HepG2 (cell line): ENCODE measurements around the gene SUPT4H1. TPM values are rescaled to one million over a fixed set of nuclear protein-coding genes. Genes with fewer than 3 reads are reported as not detected.
A peak's percentile ranks its signal among the peaks of the same experiment; 100 is the strongest.

Experiments used
- ATAC-seq: fragments of 200-7000 bp; cut with Tn5 transposase; 3 replicates; pipeline ENCODE4 v1.9.1; 2020; ENCODE audit warnings: mild to moderate bottlenecking, moderate library complexity
- BruUV-seq: library from RNA; stranded (reverse); fragments of 400-500 nt; replicated peaks from 2 replicates; lab custom pipeline; 2021; lab: Mats Ljungman, UMichigan
- CTCF ChIA-PET: fragments of 300-600 bp; formaldehyde crosslinking; extraction: SDS; loops from one replicate; lab custom pipeline; 2021; ENCODE audit warnings: low total read pairs, inconsistent platforms, low intra/inter-chr PET ratio; lab: Yijun Ruan, JAX
- POLR2A ChIA-PET: fragments of 350-600 bp; sonication (Branson Sonifier 250); formaldehyde crosslinking; loops from one replicate; lab custom pipeline; 2020; ENCODE audit warnings: antibody characterized with exemption, inconsistent platforms; lab: Yijun Ruan, JAX
- DNase-seq: peaks from one replicate; pipeline ENCODE4 v3.0.0-alpha.2; 2015; ENCODE audit warnings: low spot score
- FAIRE-seq: peaks from 3 replicates; lab custom pipeline; 2011; peaks lifted over from hg19 to GRCh38; lab: Jason Lieb, UNC
- H2AFZ ChIP-seq: one replicate; pipeline ENCODE4 v1.6.1; 2011; ENCODE audit warnings: low read length, inconsistent platforms
- H3K27ac ChIP-seq: fragments of 300-600 bp; 3 replicates; pipeline ENCODE4 v1.8.0; 2011; ENCODE audit warnings: mixed run types, mild to moderate bottlenecking, mixed read lengths, low read length, inconsistent platforms; ENCODE audit not compliant: insufficient read depth; ENCODE audit errors: extremely low read length
- H3K27me3 ChIP-seq, 2 experiments: fragments of 200-600 bp in 1 of 2; 2 replicates in 1 of 2; 3 replicates in 1 of 2; pipeline versions ENCODE4 v1.6.0 to v1.8.0; 2011; ENCODE audit warnings: low read length in 2 of 2, mild to moderate bottlenecking in 2 of 2, moderate library complexity in 2 of 2, inconsistent platforms in 1 of 2; ENCODE audit not compliant: insufficient read depth in 2 of 2, control insufficient read depth in 1 of 2
- H3K36me3 ChIP-seq, 2 experiments: fragments of 200-600 bp in 1 of 2; replicated peaks in 1 of 2; 2 replicates in 1 of 2; 3 replicates in 1 of 2; pipeline versions ENCODE4 v1.5.1 to v1.8.0; 2011; ENCODE audit warnings: low read length in 2 of 2, inconsistent platforms in 1 of 2; ENCODE audit not compliant: insufficient read depth in 2 of 2, control insufficient read depth in 1 of 2
- H3K4me1 ChIP-seq: 2 replicates; pipeline ENCODE4 v1.5.1; 2012; ENCODE audit warnings: low read length, inconsistent platforms; ENCODE audit not compliant: insufficient read depth
- H3K4me2 ChIP-seq: 2 replicates; pipeline ENCODE4 v1.6.0; 2011; ENCODE audit warnings: low read depth, low read length, inconsistent platforms
- H3K4me3 ChIP-seq, 3 experiments: fragments of 200-600 bp in 1 of 3; sonication (generic), shearing (Covaris generic) in 1 of 3; replicated peaks in 1 of 3; 2 replicates each; pipeline ENCODE4 v1.5.1; 2011 to 2016; ENCODE audit warnings: low read length in 3 of 3, inconsistent platforms in 2 of 3, low read depth in 2 of 3, mild to moderate bottlenecking in 2 of 3, control low read depth in 1 of 3, mixed read lengths in 1 of 3; ENCODE audit not compliant: insufficient read depth in 1 of 3
- H3K79me2 ChIP-seq: one replicate; pipeline ENCODE4 v1.6.1; 2011; ENCODE audit warnings: low read length, inconsistent platforms; ENCODE audit not compliant: insufficient read depth
- H3K9ac ChIP-seq: 2 replicates; pipeline ENCODE4 v1.6.0; 2011; ENCODE audit warnings: mild to moderate bottlenecking, low read depth, low read length, inconsistent platforms; ENCODE audit not compliant: insufficient read depth
- H3K9me3 ChIP-seq: 2 replicates; pipeline ENCODE4 v1.5.1; 2012; ENCODE audit warnings: mild to moderate bottlenecking, low read length
- H4K20me1 ChIP-seq: 2 replicates; pipeline ENCODE4 v1.6.0; 2011; ENCODE audit warnings: inconsistent platforms, mild to moderate bottlenecking, low read length, moderate library complexity; ENCODE audit not compliant: insufficient read depth
- AGO2 ChIP-seq: fragments of 200-400 bp; formaldehyde crosslinking; optimal IDR thresholded peaks from 2 replicates; pipeline ENCODE3; 2017; ENCODE audit warnings: mild to moderate bottlenecking, low read depth, low read length, moderate library complexity
- BRD4 ChIP-seq: sonication (generic); formaldehyde crosslinking; IDR thresholded peaks from 2 replicates; pipeline ENCODE4 v1.4.0; 2020; ENCODE audit warnings: missing genetic modification reagents
- EP300 ChIP-seq, 3 experiments: sonication (generic) in 1 of 3; formaldehyde crosslinking in 1 of 3; IDR thresholded peaks; 2 replicates each; pipeline versions ENCODE4 v1.5.1 to v1.6.1; 2011 to 2020; ENCODE audit warnings: low read depth in 2 of 3, low read length in 2 of 3, borderline replicate concordance in 1 of 3, improper control_type of control experiment in 1 of 3, mild to moderate bottlenecking in 1 of 3, missing genetic modification reagents in 1 of 3, moderate library complexity in 1 of 3
- NBN ChIP-seq: fragments of 450-650 bp; conservative IDR thresholded peaks from 2 replicates; pipeline ENCODE4 v1.6.1; 2017
- NFIB ChIP-seq: sonication (generic); formaldehyde crosslinking; IDR thresholded peaks from 2 replicates; pipeline ENCODE4 v1.9.0; 2021; ENCODE audit warnings: missing genetic modification reagents, mild to moderate bottlenecking, borderline replicate concordance
- NFKB2 ChIP-seq: sonication (generic); formaldehyde crosslinking; IDR thresholded peaks from 2 replicates; pipeline ENCODE4 v1.4.0; 2020; ENCODE audit warnings: missing genetic modification reagents, borderline replicate concordance
- RBFOX2 ChIP-seq: fragments of 200-400 bp; formaldehyde crosslinking; IDR thresholded peaks from 2 replicates; pipeline ENCODE4 v1.6.1; 2017; ENCODE audit warnings: low read depth, mild to moderate bottlenecking, low read length
- RBM22 ChIP-seq: fragments of 200-400 bp; formaldehyde crosslinking; optimal IDR thresholded peaks from 2 replicates; pipeline ENCODE3; 2017; ENCODE audit warnings: mild to moderate bottlenecking, low read length, moderate library complexity
- WGBS: methylation state at CpG from one replicate; pipeline ENCODE4 v1.1.6; 2017; ENCODE audit warnings: low lambda C conversion rate; 5-methylcytosine and 5-hydroxymethylcytosine counted together
- in situ Hi-C: cut with HindIII; loops from 2 replicates; pipeline ENCODE4 v1.10.0; 2017; ENCODE audit warnings: low pct_unique_long_range_greater_than_20kb; ENCODE audit not compliant: extremely low pct_ligation_motif_present
- intact Hi-C: fragments of 100-400 bp; cut with micrococcal nuclease; formaldehyde crosslinking; loops from one replicate; pipeline ENCODE4 v1.10.0; 2022; ENCODE audit not compliant: unreplicated experiment
- polyA plus RNA-seq, 8 experiments: library from polyadenylated mRNA; depleted of rRNA in 3 of 8; stranded (reverse) in 7 of 8; unstranded in 1 of 8; fragments of >200 nt; fragmentation: Illumina TruSeq in 4 of 8; extraction: Trizol in 4 of 8; gene quantifications; 2 replicates each; pipeline versions ENCODE4 v1.2.1 to v1.2.3, GENCODE V29; 2011 to 2016; ENCODE audit warnings: low read depth in 4 of 8, missing spikeins in 1 of 8, mixed read lengths in 1 of 8; ENCODE audit not compliant: insufficient read depth in 1 of 8
- total RNA-seq, 5 experiments: library from RNA; depleted of rRNA; stranded (reverse); fragments of >200 nt; fragmentation: Illumina TruSeq; extraction: Trizol; gene quantifications; 2 replicates each; pipeline ENCODE4 v1.2.3, GENCODE V29; 2016; ENCODE audit warnings: low read depth in 1 of 5
- TF ChIP-seq, protein P1 (sequence below): sonication (generic); formaldehyde crosslinking; IDR thresholded peaks from 2 replicates; pipeline ENCODE4 v1.8.1; 2023; ENCODE audit warnings: missing genetic modification reagents, inconsistent platforms, borderline replicate concordance
- TF ChIP-seq, protein P2 (sequence below): sonication (generic); formaldehyde crosslinking; IDR thresholded peaks from 2 replicates; pipeline ENCODE4 v1.8.0; 2022; ENCODE audit warnings: low read depth, missing genetic modification reagents
- TF ChIP-seq, protein P3 (sequence below): sonication (generic); formaldehyde crosslinking; IDR thresholded peaks from 2 replicates; pipeline ENCODE4 v1.5.1; 2020; ENCODE audit warnings: mild to moderate bottlenecking, missing genetic modification reagents, moderate library complexity

The SUPT4H1 gene
- total and polyA plus RNA-seq, 2 of the 13 experiments (the other 11 are each of a cell fraction or from before 2014, with no cell fraction given), result 155 to 244 TPM

DNA sequence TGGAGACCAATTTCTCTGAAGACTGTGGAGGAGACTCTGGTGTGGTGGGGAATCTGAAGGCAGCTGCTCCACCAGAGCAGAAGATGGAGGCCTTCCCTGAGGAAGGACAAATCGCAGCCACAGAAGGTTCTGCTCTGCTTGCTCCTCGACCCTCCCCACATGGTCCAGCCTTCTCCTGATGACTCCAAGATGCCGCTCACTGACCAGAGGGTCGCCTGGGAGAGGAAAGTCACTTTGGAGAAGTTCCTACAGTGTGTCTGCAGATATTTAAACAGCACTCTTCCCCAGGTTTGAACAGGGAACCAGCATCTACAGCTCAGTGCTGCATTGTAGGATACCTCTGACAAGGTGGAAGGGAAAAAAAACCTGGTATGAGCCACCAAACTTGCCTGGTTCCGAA is 21.0 kb upstream of the SUPT4H1 start (continued):
- TF ChIP-seq, protein P1, sequence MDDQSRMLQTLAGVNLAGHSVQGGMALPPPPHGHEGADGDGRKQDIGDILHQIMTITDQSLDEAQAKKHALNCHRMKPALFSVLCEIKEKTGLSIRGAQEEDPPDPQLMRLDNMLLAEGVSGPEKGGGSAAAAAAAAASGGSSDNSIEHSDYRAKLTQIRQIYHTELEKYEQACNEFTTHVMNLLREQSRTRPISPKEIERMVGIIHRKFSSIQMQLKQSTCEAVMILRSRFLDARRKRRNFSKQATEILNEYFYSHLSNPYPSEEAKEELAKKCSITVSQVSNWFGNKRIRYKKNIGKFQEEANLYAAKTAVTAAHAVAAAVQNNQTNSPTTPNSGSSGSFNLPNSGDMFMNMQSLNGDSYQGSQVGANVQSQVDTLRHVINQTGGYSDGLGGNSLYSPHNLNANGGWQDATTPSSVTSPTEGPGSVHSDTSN (CRISPR knock-in tag), result no peak
- TF ChIP-seq RBM22, result peak; percentile 66
- no peak for TF ChIP-seq NBN
- no peak for TF ChIP-seq BRD4
- TF ChIP-seq NFIB (CRISPR knock-in tag), result no peak
- TF ChIP-seq, protein P2, sequence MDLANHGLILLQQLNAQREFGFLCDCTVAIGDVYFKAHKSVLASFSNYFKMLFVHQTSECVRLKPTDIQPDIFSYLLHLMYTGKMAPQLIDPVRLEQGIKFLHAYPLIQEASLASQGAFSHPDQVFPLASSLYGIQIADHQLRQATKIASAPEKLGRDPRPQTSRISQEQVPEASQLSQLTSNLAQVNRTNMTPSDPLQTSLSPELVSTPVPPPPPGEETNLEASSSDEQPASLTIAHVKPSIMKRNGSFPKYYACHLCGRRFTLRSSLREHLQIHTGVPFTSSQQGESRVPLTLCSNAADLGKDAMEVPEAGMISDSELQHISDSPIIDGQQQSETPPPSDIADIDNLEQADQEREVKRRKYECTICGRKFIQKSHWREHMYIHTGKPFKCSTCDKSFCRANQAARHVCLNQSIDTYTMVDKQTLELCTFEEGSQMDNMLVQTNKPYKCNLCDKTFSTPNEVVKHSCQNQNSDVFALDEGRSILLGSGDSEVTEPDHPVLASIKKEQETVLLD (CRISPR knock-in tag), result no peak

DNA sequence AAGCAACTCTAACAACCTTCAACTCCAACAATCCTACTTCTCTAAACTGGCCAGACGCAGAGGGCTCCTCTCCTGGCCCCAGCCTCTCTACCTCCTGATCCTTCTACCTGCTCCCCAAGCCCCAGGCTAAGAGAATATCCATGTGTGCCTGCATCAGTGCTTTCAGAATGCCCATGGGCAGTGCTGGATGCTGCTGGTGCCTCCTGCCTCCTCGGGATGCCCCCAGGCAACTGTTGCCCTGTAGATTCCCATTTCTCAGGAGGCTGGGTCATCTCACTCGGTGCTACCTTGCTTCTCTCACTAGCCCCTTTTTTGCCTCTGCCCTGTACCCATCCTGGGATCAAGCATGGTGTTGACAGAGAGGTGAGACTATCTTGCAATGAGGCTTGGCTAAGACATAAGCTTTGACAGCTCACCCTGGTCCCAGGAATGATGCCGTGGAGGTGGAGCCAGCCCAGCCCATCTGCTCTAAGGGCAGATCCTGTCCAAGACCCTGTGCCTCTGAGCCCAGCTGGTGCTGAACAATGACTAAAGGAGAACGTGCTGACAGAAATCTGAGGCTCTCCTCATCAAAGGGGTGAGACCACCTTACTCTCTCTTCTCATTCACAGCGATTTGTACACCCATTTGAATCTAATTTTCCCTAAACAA is 19.4 kb upstream of the SUPT4H1 start:
- no peak overlapping the region for H2AFZ ChIP-seq
- peaks cover 97% of the 10 kb centered on the region for H3K4me1 ChIP-seq
- ChIA-PET POLR2A (interaction anchor here (0.9 to 12.9 kb wide), 5 partner anchors 9 to 44 kb away, joined by 3 to 458 read pairs (median 58); partner anchors contain the start of gene RNF43), CTCF (no interaction called here)
- intact Hi-C loops (no loop called here), in situ Hi-C loops (no loop called here)
- H3K79me2 ChIP-seq, result peaks cover 87% of the 10 kb centered on the region
- FAIRE-seq, result no peak
- H3K9me3 ChIP-seq, result no peaks in the 10 kb centered on the region
- H3K9ac ChIP-seq, result peak overlapping the region; percentile 36
- H3K4me3 ChIP-seq, result no peak overlapping the region
- TF ChIP-seq RBM22 (peak; percentile 83), RBFOX2 (0 out of 2 replicates have a peak, but pooled peaks have one; percentile 19), EP300 (IDR thresholded peaks at IDR 0.05; ENCODE audit: low read depth in 2 of 2, low read length in 2 of 2) (no peak), EP300 (CRISPR knock-in tag; IDR thresholded peaks at IDR 0.05; ENCODE audit: borderline replicate concordance) (0 out of 2 replicates have a peak, but pooled peaks have one; percentile 20), AGO2 (peak; percentile 40), NFKB2 (no peak)
- TF ChIP-seq, protein P3, sequence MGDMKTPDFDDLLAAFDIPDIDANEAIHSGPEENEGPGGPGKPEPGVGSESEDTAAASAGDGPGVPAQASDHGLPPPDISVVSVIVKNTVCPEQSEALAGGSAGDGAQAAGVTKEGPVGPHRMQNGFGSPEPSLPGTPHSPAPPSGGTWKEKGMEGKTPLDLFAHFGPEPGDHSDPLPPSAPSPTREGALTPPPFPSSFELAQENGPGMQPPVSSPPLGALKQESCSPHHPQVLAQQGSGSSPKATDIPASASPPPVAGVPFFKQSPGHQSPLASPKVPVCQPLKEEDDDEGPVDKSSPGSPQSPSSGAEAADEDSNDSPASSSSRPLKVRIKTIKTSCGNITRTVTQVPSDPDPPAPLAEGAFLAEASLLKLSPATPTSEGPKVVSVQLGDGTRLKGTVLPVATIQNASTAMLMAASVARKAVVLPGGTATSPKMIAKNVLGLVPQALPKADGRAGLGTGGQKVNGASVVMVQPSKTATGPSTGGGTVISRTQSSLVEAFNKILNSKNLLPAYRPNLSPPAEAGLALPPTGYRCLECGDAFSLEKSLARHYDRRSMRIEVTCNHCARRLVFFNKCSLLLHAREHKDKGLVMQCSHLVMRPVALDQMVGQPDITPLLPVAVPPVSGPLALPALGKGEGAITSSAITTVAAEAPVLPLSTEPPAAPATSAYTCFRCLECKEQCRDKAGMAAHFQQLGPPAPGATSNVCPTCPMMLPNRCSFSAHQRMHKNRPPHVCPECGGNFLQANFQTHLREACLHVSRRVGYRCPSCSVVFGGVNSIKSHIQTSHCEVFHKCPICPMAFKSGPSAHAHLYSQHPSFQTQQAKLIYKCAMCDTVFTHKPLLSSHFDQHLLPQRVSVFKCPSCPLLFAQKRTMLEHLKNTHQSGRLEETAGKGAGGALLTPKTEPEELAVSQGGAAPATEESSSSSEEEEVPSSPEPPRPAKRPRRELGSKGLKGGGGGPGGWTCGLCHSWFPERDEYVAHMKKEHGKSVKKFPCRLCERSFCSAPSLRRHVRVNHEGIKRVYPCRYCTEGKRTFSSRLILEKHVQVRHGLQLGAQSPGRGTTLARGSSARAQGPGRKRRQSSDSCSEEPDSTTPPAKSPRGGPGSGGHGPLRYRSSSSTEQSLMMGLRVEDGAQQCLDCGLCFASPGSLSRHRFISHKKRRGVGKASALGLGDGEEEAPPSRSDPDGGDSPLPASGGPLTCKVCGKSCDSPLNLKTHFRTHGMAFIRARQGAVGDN, result peak; percentile 50
- H3K4me2 ChIP-seq, result no peak overlapping the region
- no peak for ATAC-seq
- H3K27ac ChIP-seq, result peak overlapping the region; percentile 92
- BruUV-seq, result no TSS peak
- peaks cover 35 to 63% of the 10 kb centered on the region in 2 experiments for H3K36me3 ChIP-seq
- 89% methylated on average over 5 of the region's 6 CpGs for WGBS
- H4K20me1 ChIP-seq, result no peaks in the 10 kb centered on the region
- H3K27me3 ChIP-seq, result no peaks in the 10 kb centered on the region
- DNase-seq, result no peak
